NB4 (cell line): ENCODE data around the gene DLGAP3.

ENCODE experiments used
- CTCF ChIP-seq: IDR thresholded peaks from one replicate; pipeline ENCODE4 v1.5.1; 2012; ENCODE audit warnings: low read depth, low read length
- MYC ChIP-seq: IDR thresholded peaks from 2 replicates; pipeline ENCODE4 v1.6.1; 2011; ENCODE audit warnings: low read depth, low read length
- POLR2A ChIP-seq: IDR thresholded peaks from 2 replicates; pipeline ENCODE4 v1.6.1; 2011; ENCODE audit warnings: mild to moderate bottlenecking; ENCODE audit not compliant: insufficient read length; ENCODE audit errors: extremely low read depth

- TF ChIP-seq CTCF (no peak), POLR2A (no peak), MYC (no peak)
These were observed 40.8 kb upstream of the DLGAP3 start for GRCh38 chr1:34970220-34970735.
